Mucosa of descending colon (tissue), 3 donors: ENCODE measurements around the gene VPS13C. TPM values are rescaled to one million over a fixed set of nuclear protein-coding genes. Genes with fewer than 3 reads are reported as not detected.
A peak's percentile ranks its signal among the peaks of the same experiment; 100 is the strongest.
"Not testable (repeated sequence)": the region's sequence is repeated elsewhere in the genome, so short reads cannot be mapped to it uniquely, and the experiment has no call there.

Experiments used
- ATAC-seq: fragments of 200-7000 bp; cut with Tn5 transposase; one replicate; pipeline ENCODE4 v1.9.1; 2020; ENCODE audit warnings: mild to moderate bottlenecking, moderate library complexity
- DNase-seq, 3 donors: peaks; one replicate each; pipeline ENCODE4 v3.0.0-alpha.2; 2020
- H3K36me3 ChIP-seq: fragments of 200-600 bp; one replicate; pipeline ENCODE4 v1.8.0; 2021; ENCODE audit warnings: low read depth, mild to moderate bottlenecking
- H3K4me1 ChIP-seq: fragments of 200-600 bp; one replicate; pipeline ENCODE4 v1.8.0; 2021; ENCODE audit warnings: low read depth, mild to moderate bottlenecking
- H3K4me3 ChIP-seq: fragments of 200-600 bp; one replicate; pipeline ENCODE4 v1.8.0; 2021; ENCODE audit warnings: mild to moderate bottlenecking
- H3K9me3 ChIP-seq: fragments of 200-600 bp; one replicate; pipeline ENCODE4 v1.8.0; 2021; ENCODE audit warnings: mild to moderate bottlenecking
- CTCF ChIP-seq: fragments of 200-600 bp; IDR thresholded peaks from one replicate; pipeline ENCODE4 v1.8.0; 2022; ENCODE audit warnings: antibody characterized with exemption, mild to moderate bottlenecking
- intact Hi-C, 2 donors: fragments of 100-400 bp; cut with DNase I in 1 of 2; cut with micrococcal nuclease in 1 of 2; formaldehyde crosslinking; loops; one replicate each; pipeline versions ENCODE4 v1.11.0 to v1.11.1; 2022; cut with DNase I, micrococcal nuclease
- total RNA-seq, 3 donors: library from RNA; stranded (reverse); fragmentation: NEBNext Ultra II Directional in 2 of 3; extraction: Animal tissue kit (Norgen Biotek cat#: 25700) in 2 of 3; gene quantifications; one replicate each; pipeline versions ENCODE4 v1.2.1 to v1.2.4, GENCODE V29; 2021 to 2023
- donor health status: DM: no; HTN: no; CAD: no; lungs with moderate emphysema.
- donor health status: DM: no; HTN: no; CAD: no.
- donor health status: DM: no; HTN: yes; CAD: no.

The VPS13C gene
- total RNA-seq, 3 donors from 2014 or later: 51.0 to 76.1 (median 57.1) TPM

- ATAC-seq: no peak
These were observed 5.3 kb downstream of the VPS13C start for GRCh38 chr15:62054979-62055378.

GRCh38 chr15:62053439-62054085 is 6.7 kb downstream of the VPS13C start:
- ATAC-seq: no peak
- Histone ChIP-seq H3K4me1 (peaks cover 6% of the 10 kb centered on the region), H3K9me3 (no peaks in the 10 kb centered on the region), H3K4me3 (no peak overlapping the region), H3K36me3 (no peaks in the 10 kb centered on the region)
- DNase-seq: no peak
- intact Hi-C loops: no loop called here
- no peak for TF ChIP-seq CTCF

More at GRCh38 chr15:62054979-62055378, 5.3 kb downstream of the VPS13C start:
- TF ChIP-seq CTCF: no peak
- DNase-seq: no peak
- peaks cover 17% of the 10 kb centered on the region for H3K4me1 ChIP-seq
- no peaks in the 10 kb centered on the region for H3K9me3 ChIP-seq
- H3K36me3 ChIP-seq: no peaks in the 10 kb centered on the region
- no peak overlapping the region for H3K4me3 ChIP-seq
- intact Hi-C loops: no loop called here

- DNase-seq (no peak), ATAC-seq (no peak)
- Histone ChIP-seq H3K4me3 (no peak overlapping the region), H3K4me1 (peaks cover 5% of the 10 kb centered on the region), H3K9me3 (no peaks in the 10 kb centered on the region), H3K36me3 (no peaks in the 10 kb centered on the region)
- no peak for TF ChIP-seq CTCF
- intact Hi-C loops: no loop called here
These were observed 7.5 kb downstream of the VPS13C start for GRCh38 chr15:62052713-62053112.

GRCh38 chr15:62051166-62051565 is 9.1 kb downstream of the VPS13C start:
- intact Hi-C loops: no loop called here
- no peak for TF ChIP-seq CTCF
- Histone ChIP-seq H3K9me3 (no peaks in the 10 kb centered on the region), H3K4me1 (peaks cover 5% of the 10 kb centered on the region), H3K36me3 (no peaks in the 10 kb centered on the region), H3K4me3 (no peak overlapping the region)
- DNase-seq (no peak), ATAC-seq (peak; percentile 91)

- ATAC-seq: peak; percentile 44
- no peaks in the 10 kb centered on the region for H3K36me3 ChIP-seq
- DNase-seq: no peak
- H3K9me3 ChIP-seq: no peaks in the 10 kb centered on the region
- no peak overlapping the region for H3K4me3 ChIP-seq
- intact Hi-C loops: no loop called here
- no peak for TF ChIP-seq CTCF
- H3K4me1 ChIP-seq: peaks cover 5% of the 10 kb centered on the region
These were observed 10.1 kb downstream of the VPS13C start for GRCh38 chr15:62050115-62050514.

GRCh38 chr15:62048254-62048653 is 12.0 kb downstream of the VPS13C start:
- H3K36me3 ChIP-seq, H3K4me3 ChIP-seq, intact Hi-C loops, H3K9me3 ChIP-seq, ATAC-seq, H3K4me1 ChIP-seq, DNase-seq: not testable (repeated sequence)
